ENCODE data around the gene POLQ.
"Not testable (repeated sequence)": the region's sequence is repeated elsewhere in the genome, so short reads cannot be mapped to it uniquely, and the experiment has no call there.

POLQ gene

GRCh38 chr3:121508389-121508788 lies 37.4 kb downstream of the POLQ start:
- no peak for FAIRE-seq

- FAIRE-seq, result no peak
These were observed 40.5 kb downstream of the POLQ start for GRCh38 chr3:121505256-121505655.

GRCh38 chr3:121504618-121505017 lies 41.2 kb downstream of the POLQ start:
- no peak for FAIRE-seq

GRCh38 chr3:121496786-121497185 lies 49.0 kb downstream of the POLQ start:
- no peak for FAIRE-seq

GRCh38 chr3:121493431-121493830 lies 52.4 kb downstream of the POLQ start:
- no peak for FAIRE-seq

- no peak for FAIRE-seq
These were observed 54.0 kb downstream of the POLQ start for GRCh38 chr3:121491683-121492320.

GRCh38 chr3:121490161-121490560 lies 55.6 kb downstream of the POLQ start:
- FAIRE-seq, result no peak

GRCh38 chr3:121488628-121489027 lies 57.2 kb downstream of the POLQ start:
- FAIRE-seq, result no peak

GRCh38 chr3:121483290-121483689 lies 62.5 kb downstream of the POLQ start:
- no peak for FAIRE-seq

- no peak for FAIRE-seq
These were observed 63.1 kb downstream of the POLQ start for GRCh38 chr3:121482660-121483059.

- FAIRE-seq, result no peak
These were observed 64.5 kb downstream of the POLQ start for GRCh38 chr3:121481106-121481880.

GRCh38 chr3:121477589-121477988 lies 68.2 kb downstream of the POLQ start:
- FAIRE-seq, result no peak

- FAIRE-seq, result no peak
These were observed 72.8 kb downstream of the POLQ start for GRCh38 chr3:121473001-121473400.

GRCh38 chr3:121467085-121467484 lies 78.7 kb downstream of the POLQ start:
- FAIRE-seq, result no peak

- peak; percentile 30 for FAIRE-seq
These were observed 82.0 kb downstream of the POLQ start for GRCh38 chr3:121463745-121464144.

GRCh38 chr3:121462565-121462964 lies 83.2 kb downstream of the POLQ start:
- no peak for FAIRE-seq

- FAIRE-seq, result not testable (repeated sequence)
These were observed 94.0 kb downstream of the POLQ start for GRCh38 chr3:121451752-121452151.

- FAIRE-seq, result no peak
These were observed 102.3 kb downstream of the POLQ start for GRCh38 chr3:121443456-121443855.

GRCh38 chr3:121436641-121437040 lies 109.1 kb downstream of the POLQ start:
- FAIRE-seq, result no peak

- FAIRE-seq, result no peak
These were observed 109.7 kb downstream of the POLQ start for GRCh38 chr3:121436074-121436473.

- peak; percentile 11 for FAIRE-seq
These were observed 113.9 kb downstream of the POLQ start for GRCh38 chr3:121431726-121432517.

GRCh38 chr3:121430664-121431215 lies 115.0 kb downstream of the POLQ start:
- no peak for FAIRE-seq

- FAIRE-seq, result no peak
These were observed 121.2 kb downstream of the POLQ start for GRCh38 chr3:121424549-121424948.

Data from A204.1 (cell line).